ENCODE data around the gene THSD7B.
"Not testable (repeated sequence)": the region's sequence is repeated elsewhere in the genome, so short reads cannot be mapped to it uniquely, and the experiment has no call there.

Gene THSD7B

GRCh38 chr2:137287913-137288639, 522.7 kb downstream of the THSD7B start:
- DNase-seq, result no peak

DNA sequence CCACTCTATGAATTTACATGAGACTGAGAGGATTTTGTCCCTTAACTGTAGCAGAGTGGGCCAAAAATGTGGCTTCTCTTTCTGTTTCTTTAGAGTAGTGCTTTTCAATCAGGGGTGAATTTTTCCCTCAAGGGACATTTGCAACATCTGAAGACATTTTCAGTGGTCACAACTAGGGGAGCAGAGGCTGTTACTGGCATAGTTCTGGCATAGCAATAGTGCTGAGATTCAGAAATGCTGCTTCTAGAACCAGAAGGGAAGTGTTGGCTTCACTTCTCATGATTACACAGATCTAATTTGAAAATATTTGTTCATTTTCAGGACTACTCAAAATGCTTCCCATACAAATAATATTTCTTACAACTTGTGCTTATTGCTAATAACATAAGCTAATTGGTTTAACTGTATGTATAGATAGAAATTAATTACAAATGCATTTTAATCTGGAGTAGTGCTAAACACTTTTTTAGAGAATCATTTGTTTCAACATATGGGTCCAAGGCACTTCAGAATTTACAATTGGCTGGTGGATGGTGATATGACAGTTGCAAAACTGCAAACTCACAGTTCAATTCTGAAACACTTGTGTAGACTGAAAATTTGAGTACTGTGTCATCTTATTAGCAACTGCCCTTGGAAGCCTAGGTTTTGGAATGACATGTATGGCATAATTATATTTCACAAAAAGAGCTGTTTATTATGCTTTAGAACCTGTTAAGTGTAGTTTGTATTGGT, 526.7 kb downstream of the THSD7B start:
- DNase-seq, result no peak

DNA sequence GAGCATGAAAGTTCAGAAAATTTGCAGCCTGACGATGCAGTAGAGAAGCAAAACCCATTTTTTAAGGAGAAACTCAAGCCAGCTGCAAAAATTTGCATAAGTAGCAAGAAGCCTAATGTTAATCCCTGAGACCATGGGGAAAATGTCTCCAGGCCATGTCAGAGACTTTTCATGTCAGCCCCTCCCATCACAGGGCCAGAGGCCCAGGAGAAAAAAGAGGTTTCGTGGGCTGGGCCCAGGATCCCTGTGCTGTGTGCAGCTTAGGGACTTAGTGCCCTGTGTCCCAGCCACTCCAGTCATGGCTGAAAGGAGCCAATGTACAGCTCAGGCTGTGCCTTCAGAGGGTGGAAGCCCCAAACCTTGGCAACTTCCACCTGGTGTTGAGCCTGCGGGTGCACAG, 533.0 kb downstream of the THSD7B start:
- no peak for DNase-seq

GRCh38 chr2:137300987-137301386, 535.6 kb downstream of the THSD7B start:
- DNase-seq, result no peak

DNA sequence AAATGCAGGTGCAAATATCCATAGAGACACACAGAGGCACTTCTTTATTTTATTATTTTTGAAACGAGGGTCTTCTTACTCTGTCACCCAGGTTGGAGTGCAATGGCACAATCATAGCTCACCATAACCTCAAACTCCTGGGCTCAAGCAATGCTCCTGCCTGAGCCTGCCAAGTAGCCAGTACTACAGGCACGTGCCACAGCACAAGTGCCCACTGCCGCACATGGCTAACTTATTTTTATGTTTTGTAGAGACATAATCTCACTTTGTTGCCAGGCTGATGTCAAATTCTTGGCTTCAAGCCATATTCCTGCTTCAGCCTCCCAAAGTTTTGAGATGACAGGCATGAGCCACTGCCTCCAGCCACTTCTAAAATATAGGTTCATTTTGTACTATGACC, 537.6 kb downstream of the THSD7B start:
- DNase-seq, result no peak

DNA sequence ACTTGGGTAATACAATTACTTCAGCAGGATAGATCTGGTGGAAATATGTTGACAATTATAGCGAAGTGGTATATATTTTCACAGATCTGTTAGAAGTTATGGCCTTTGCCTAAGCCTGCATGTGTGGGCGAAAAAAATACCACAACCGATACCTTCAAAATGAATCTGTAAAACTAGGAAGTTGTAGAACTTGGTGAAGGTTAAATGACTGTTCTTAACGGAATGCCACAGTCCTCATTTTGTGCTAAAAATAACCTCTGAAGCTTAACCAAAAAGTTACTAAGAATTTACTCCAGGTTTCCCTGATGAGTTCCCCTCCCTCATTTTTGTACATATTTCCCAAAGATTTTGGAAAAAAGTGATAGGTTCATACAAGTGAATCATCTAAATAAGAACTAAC, 550.7 kb downstream of the THSD7B start:
- DNase-seq, result no peak

GRCh38 chr2:137321566-137321965, 556.2 kb downstream of the THSD7B start:
- no peak for DNase-seq

- DNase-seq, result not testable (repeated sequence)
Observed at GRCh38 chr2:137331562-137331961, 566.2 kb downstream of the THSD7B start.

- DNase-seq, result no peak
Observed at GRCh38 chr2:137333386-137334165, 568.2 kb downstream of the THSD7B start.

DNA sequence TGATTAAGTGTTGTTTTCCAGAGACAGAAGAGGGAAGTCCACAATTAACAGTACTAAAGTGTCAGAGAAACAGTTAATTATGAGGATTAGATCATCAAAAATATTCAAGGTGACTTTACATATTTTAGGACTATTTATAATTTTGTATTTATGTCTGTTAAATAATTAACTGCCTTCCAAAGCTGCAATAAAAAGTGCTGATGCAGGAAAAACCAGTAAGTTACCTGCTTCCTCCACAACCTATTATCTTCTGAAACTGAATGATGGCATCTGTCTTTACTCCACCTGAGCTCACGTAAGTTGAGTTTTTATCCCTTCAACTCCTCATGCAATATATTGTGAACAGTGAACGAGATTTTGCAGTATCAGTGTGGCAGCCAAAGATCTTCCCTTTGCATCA, 570.7 kb downstream of the THSD7B start:
- no peak for DNase-seq

DNA sequence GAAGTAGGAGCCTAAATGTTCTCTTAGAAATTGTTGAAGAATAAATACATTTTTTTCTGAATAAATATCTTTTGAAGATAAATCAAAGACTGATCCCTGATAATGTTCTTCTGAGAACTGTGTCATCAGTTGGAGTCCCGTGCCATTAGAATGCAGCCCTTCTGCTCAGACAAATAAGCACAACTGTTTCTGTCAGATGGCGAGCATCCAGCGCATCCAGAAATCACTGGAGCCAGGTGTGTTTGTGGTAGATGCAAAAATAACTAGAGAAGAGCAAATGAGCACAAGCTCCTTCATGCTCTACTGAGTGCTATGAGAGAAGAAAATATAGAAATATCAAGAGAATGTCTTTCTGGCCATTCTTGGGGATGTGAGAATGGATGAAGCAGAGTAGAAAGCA, 573.7 kb downstream of the THSD7B start:
- no peak for DNase-seq

DNA sequence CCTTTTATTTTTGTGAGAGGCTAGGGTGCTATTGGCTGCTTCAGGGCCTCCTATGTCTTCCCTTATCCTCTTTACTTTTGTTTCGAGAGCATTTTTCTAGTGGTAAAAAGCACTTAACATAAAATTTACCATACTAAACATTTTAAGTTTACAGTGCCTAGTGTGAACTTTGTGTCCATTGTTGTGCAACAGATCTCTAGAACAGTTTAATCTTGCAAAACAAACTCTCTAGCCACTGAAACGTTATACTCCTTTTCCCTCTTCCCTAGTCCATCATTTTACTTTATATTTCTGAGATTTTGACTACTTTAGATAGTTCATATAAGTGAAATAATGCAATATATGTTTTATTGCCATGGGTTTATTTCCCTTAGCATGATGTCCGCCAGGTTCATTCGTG, 580.6 kb downstream of the THSD7B start:
- no peak for DNase-seq

- DNase-seq, result no peak
Observed at GRCh38 chr2:137348301-137348700, 583.0 kb downstream of the THSD7B start.

DNA sequence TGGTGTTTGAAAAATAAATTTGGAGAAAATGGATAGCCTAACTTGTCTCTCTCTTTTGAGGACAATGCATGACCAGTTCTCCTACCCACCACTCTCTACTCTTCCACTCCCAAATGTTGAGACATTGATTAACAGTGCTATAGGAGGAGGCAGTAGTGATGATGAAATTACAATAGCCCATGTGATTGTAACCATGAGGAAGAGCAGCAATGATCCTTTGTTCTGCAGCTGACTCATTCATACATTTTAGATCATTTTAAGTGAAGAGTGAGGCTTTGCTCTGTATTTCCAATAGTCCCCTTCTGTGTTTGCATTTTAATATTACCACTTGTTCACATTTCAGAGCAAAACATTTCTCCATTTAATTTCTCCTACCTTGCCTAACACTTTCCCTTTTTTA, 592.3 kb downstream of the THSD7B start:
- DNase-seq, result no peak

DNA sequence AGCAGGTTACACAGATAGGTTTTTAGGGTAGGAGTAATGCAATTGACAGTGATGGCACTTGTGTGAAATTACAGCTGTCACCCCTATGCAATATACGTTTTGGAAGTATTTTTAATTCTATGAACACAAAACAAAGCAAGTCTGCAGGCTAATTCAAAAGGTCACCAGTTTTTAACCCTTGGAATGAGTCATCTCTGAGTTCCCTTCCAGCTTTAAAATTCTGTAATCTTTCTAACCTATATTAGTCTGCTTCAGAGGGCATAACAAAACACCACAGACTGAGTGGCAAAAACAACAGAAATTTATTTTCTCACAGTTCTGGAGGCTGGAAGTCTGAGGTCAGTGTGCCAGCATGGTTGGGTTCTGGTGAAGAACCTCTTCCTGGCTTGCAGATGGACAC, 602.0 kb downstream of the THSD7B start:
- no peak for DNase-seq

DNA sequence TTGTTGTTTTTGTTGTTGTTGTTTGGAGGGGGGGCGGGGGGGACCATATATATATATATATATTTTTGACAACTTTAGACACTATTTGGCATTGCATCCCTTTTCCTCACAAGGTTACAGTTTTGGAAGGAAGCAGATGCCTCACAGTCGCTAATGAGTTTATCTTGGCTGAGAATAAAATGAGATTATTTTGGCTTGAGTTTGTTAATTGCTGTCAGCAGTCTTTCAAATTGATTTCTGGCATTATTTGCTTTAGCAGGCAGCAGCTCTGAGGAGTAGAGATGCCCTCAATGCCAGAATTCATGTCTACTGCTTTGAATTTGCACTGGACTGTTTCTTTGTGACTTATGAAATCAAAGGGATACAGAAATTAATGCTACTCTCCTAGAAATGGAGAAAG, 603.8 kb downstream of the THSD7B start:
- no peak for DNase-seq

DNA sequence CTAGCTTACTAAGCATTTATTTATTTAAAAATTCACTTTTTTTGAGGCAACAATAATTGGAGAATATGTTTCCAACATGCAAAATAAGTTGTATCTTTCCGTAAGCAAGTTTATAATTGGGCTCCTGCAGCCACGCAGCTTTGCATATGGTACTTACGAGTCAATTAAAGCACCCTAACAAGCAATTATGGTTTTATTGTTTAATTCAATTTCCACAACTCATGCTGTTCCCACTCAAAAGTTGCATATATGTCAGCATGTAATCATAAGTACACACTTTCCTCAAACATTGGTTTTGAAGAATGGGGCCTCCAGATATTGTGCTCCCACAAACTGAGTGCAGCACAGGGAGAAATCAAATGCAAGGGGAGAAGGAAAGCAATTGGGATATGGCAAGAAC, 613.8 kb downstream of the THSD7B start:
- DNase-seq, result no peak

GRCh38 chr2:137380610-137381009, 615.3 kb downstream of the THSD7B start:
- DNase-seq, result no peak

DNA sequence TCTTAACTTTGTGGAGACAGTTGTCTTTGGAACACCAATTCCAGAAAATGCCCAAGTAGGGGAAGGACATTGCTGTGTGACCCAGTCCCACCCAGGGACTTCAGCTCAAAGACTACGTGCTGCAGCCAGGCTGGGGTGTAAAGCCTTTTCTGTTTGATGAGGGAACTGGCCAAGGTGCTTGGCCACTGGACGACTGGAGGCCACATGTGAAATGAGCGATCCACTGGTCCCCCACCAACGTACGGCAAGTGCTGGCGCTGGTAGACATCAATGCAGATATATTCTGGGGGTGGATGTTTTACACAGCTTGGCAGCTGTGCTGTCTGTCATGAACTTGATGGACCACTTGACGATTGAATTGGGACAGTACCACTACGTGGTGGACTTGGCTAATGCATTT, 616.4 kb downstream of the THSD7B start:
- DNase-seq, result no peak

GRCh38 chr2:137383391-137383790, 618.0 kb downstream of the THSD7B start:
- DNase-seq, result no peak

DNA sequence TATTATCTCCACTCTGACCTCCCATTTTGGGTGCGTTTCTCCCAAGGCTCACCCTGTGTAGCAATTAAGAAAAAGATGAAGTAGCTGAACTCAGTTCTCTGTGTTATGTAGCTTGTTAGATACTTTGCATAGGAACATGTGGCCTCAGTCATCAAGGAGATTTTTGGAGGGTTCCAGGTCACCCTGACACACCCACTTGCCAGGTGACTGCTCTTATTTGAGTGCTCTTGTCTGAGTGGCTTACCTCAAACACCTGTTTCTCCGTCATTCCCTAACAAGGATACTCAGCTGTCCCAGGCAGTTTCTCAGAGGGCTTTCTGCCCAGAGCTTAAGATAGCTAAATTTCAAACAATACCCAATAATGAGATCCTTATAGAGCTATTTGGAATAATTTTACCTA, 621.7 kb downstream of the THSD7B start:
- no peak for DNase-seq

DNA sequence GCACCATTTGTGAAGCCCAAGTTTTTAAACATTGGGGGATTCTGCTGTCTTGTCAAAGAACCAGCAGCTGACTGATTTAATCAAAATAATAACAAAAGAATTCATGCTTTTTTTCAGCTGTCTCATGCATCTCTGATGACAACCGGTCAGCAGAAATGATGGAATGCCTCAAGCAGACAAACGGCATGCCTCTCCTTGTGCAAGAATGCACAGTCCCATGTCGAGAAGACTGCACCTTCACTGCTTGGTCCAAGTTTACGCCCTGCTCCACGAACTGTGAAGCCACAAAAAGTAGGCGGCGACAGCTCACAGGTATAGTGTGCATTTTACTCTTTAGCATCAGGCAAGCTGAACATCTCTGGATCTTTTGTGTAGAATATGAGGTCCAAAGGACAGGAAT, 640.2 kb downstream of the THSD7B start:
- no peak for DNase-seq

GRCh38 chr2:137411585-137411984, 646.2 kb downstream of the THSD7B start:
- DNase-seq, result no peak

DNA sequence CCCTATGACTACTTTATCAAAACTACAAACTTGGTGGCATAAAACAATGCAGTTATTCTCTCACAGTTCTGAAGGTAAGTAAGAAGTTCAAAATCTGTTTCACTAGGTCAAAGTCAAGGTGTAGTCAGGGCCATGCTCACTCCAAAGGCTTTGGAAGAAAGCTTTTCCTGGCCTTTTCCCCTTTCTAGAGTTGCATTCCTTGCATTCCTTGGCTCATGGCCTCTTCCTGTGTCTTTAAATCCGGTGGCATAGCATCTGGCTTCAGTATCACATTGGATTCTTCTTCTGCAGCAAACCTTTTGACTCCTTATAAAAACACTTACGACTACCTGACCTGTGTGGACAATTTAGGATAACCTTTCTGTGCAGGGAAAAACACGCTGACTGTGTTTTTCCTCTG, 655.4 kb downstream of the THSD7B start:
- DNase-seq, result no peak
